ENCODE measurements around the gene NGDN.

DNA sequence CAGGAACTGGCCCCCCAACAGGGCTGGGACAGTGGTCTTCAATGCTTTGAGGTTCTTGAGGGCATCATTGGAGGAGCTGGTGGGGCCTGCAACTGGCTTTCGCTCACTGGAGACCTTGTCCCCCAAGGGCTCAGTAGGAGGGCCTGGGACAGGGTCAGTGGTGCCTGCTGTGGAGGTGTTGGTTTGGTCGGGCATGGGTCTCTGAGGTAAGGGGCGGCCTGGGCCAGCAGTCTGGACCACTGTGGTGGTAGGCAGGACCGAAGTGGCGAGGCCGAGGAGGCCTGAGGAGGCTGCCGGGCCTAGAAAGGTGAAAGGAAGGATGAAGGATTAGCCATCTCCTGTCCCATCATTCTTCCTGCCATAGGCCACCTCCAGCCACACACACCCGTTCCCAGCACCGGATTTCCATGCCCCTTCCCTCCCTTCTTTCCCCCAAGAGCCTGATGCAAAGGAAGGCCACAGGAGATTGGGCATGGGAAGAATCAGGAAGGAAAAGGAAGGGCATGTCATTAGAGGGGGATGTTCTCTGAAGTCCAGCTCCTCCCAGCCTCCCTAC lies 53.2 kb downstream of the NGDN start:
- TF ChIP-seq, protein P1, sequence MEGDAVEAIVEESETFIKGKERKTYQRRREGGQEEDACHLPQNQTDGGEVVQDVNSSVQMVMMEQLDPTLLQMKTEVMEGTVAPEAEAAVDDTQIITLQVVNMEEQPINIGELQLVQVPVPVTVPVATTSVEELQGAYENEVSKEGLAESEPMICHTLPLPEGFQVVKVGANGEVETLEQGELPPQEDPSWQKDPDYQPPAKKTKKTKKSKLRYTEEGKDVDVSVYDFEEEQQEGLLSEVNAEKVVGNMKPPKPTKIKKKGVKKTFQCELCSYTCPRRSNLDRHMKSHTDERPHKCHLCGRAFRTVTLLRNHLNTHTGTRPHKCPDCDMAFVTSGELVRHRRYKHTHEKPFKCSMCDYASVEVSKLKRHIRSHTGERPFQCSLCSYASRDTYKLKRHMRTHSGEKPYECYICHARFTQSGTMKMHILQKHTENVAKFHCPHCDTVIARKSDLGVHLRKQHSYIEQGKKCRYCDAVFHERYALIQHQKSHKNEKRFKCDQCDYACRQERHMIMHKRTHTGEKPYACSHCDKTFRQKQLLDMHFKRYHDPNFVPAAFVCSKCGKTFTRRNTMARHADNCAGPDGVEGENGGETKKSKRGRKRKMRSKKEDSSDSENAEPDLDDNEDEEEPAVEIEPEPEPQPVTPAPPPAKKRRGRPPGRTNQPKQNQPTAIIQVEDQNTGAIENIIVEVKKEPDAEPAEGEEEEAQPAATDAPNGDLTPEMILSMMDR (IDR thresholded peaks at IDR 0.05; ENCODE audit: poor library complexity): no peak
- no peak for TF ChIP-seq EZH2 (IDR thresholded peaks at IDR 0.05; ENCODE audit: borderline replicate concordance)
